Measurements from ENCODE around the gene BTRC.
A peak's percentile ranks its signal among the peaks of the same experiment; 100 is the strongest.

The BTRC gene

DNA sequence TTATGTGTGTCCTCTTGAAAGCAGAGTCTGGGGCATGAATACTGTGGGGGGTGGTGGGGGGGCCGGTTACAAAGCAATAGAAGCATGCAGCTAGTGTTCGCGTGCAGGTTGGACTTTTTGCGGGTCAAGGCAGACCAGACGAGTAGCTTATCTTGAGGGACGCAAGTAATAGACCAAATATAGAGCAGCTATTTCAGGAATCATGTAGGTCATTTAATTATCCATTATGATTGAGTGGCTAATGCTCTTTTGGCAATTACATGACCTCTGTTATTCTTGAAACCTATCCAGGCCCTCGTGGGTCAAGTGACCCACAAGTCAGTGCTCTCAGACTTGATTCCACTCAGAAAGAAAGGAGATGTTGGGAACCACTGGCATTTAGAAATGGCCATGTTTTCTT lies 93.0 kb downstream of the BTRC start:
- no peak for DNase-seq

DNA sequence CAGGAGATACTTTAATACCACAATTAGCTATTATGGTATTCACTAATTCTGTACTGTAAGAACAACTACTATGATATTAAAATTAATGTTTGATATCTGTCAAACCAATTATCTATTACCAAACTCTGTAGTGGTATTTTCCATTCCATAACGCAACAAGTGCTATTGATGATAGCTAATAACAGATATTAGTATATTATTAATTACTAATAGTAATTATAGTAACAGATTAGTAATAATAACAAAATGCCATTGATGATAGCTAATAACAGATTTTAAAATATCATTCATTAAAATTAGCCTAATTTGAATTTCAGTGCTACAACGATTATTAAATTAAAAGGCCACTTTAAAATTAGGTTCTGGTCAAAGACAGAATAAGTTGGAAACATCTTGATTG lies 93.5 kb downstream of the BTRC start:
- DNase-seq: no peak

DNA sequence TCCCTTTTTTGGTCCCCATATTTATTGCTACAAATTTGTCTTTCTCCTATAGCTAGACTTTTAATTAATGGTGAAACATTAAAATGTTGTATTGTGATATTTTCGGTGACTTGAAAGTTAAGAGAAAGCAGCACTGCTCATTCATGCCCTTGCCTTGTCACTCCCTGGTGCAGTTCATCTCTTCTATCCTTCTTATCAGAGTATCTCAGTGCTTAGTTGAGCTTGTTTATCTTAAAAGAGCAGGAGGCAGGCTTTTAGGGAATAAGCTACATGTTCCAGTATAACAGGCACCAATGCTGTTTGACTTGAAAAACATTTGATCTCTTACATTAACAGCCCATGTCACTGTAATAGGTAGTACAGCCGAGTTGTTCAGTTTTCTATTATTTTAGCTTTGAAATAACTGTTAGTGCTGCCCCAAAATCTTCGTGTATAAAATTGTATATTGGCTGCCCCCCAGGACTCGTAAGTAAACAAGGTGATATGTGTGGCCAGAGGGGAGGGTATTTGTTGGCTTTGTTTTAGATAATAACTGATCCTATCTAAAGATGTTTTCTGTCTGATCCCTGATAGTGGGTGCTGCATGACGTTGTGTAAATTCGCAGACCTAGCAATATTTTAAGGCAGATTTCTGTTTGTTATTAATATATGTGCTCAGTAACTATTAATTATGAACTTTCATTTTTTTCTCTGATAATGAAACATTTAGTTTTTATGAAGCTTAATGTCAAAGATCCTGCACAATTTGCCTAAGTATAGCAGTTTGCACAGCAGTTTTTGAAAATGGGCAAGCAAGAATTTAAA lies 96.5 kb downstream of the BTRC start:
- no peak for DNase-seq

DNA sequence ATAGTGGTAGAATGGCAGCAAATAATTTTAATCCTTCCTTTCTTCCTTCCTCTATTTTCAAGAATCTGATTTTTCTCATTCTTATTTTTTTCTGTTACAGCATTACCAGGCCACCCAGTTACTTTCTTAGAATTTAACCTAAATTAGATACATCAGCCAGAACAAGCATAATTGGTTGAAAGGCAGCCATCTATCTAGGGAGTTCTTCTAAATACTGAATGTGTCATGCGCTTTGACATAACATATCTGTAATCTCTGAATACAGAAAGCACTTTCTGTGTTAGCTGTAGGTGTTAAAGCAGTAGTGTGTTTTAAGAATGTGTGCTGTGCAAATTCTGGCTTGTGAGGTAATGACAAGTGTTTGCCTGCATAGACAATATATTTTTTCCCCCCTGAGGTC lies 97.3 kb downstream of the BTRC start:
- DNase-seq: no peak

DNA sequence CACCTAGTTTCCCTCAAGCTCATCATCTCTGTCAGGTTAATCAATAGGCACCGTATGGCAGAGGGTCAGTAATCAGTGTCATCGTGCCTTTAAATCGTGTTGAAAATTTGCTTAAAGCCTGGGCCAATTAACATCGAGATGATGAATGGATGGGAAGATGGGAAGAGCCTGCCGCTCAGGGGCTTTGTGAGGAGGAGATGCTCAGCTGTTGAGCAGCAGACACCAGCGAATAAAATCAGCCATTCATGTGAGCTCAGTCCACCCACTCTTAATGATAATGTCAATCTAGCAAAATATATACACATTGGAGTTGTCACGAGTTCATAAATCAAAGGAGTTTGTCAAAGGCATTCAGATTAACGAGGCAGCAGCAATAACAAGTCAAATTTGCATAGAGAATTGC lies 97.7 kb downstream of the BTRC start:
- DNase-seq: no peak

DNA sequence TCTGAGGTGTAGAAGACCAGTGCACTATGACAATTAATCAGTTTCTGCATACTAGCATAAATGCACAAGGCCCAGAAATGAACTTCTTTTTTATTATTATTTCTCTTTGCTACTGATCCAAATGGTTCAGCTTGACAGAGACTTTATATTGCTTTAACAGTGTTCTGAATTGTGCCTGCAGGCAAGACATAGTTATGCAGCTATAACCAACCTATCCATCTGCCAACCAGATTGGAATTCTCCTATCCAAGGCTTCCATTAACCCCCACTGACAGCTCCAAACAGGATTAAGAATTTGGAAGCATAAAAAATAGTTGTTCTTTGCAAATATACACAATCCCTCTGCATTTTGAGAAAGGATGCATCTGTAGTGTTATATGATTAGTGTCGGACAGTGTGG lies 98.2 kb downstream of the BTRC start:
- DNase-seq: no peak

DNA sequence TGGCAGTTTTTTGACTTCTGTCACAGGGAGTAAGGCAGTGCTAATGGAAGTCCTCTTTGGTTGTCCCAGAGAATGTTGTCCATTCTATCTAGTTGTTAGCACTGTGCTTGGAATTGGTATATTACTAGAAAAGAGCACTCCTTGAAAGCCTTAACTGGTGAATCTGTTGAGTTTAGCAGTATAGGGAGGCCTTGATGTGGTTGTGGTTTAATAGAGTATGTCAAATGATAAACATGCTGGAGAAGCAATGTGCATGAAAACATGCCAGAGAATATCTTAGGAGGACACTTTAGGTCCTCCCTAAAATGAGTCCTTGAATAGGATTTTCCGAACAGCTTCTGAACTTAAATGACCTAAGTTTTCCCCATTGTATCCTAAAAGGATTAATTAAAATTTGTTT lies 98.6 kb downstream of the BTRC start:
- DNase-seq: no peak

DNA sequence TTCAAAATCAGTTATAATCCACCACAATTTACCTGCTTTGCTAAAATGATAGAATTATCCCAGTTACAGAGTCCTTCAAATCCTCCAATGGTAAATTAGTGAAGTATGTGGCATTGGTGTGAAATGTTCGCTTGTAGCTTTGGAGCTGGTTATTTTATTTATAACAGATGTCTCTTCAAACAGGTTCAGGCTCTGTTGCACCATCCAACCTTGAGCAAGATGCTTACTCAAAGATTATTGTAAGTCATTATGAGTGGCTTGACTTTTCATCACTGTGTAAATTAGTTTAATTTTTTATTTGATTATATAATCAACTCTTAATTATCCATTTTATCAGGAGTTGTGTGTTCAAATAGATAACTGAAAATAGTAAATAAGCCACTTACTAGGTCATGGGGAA lies 99.4 kb downstream of the BTRC start:
- no peak for DNase-seq

DNA sequence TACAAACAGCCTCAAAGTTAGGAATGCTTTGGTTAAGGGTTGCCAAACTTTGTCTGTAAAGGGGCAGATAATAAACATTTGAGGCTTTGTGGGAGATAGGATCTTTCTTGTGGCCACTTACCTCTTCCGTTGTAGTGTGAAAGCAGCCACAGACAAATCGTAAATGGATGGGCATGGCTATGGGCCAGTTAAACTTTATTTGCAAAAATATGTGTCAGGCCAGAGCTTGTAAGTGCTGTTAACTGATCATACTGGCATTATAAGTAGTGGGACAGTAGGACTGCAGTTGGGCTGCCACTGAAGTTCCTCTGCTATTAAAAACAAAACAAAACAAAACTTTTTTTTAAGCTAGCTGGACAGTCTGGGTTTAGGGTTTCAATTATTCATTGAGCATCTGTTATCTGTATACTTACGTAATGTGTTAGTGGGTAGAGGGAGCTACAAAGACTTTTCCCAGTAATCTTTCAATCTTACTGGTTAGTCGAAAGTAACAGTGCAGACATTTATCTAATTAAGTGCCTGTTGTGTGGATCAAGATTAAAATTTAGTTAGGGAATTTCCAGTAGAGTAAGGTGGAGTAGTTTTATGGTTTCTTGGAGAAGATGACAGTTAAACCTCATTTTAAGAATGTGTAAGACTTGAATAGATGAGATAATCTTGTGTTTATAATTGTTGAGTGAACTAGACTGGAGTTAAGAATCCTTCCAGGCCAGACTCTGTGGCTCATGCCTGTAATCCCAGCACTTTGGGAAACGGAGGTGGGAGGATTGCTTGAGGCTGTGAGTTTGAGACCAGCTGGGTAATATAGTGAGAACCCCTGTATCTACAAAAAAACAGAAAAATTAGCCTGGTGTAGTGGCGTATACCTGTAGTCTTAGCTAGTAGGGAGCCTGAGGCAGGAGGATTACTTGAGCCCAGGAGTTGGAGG lies 100.1 kb downstream of the BTRC start:
- no peak for DNase-seq

DNA sequence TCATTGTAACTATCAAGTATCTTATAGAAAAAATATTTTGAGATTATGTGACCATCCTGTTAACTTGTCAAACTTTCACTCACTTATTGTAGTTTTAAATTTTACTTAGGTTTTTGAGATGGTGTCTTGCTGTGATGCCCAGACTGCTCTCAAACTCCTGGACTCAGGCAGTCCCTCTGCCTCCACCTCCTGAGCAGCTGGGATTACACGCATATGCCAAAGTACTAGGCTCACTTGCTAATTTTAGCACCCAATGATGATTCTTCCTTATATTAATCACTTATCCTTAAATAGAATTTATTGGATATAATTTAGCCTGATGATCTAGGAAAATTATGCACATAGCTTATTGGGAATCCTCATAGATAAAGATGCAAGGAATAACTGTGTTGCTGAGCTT lies 104.9 kb downstream of the BTRC start:
- no peak for DNase-seq

DNA sequence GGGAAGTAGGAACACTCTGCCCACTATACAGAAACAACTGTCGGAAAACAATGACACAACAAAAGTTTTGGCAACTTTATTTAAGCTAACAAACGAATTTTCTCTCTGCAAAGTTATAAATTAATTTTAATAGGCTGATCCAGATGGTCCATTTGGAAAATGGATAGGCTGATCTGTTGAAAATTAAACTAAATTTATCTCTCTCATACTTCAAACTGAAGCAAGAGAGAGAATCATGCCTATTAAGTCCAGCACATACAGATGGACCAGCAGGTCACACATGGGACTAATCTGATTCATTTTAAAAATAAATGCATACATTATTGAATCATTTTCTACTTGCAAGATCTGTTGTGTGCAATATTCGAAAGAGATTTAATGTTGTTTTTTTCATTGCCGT lies 110.1 kb downstream of the BTRC start:
- no peak for DNase-seq

DNA sequence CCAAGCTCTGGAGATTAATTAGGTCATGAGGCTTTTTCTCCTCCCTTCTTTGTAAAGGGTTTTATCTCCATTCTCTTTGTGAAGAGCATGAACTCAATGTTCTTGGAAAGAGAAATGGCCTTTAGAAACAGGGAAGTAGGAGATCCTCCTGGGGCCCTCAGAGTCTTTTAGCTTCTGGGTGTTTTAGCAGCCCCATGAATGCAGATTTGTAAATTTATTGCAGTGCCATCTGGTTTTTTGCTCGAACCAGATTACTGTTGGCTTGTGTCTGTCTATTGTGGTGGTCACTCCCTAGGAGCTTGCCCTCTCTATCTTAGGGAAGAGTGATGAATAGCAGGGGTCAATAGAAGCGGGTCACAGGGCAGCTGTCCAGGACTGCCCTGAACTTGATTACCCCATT lies 110.6 kb downstream of the BTRC start:
- DNase-seq: no peak

DNA sequence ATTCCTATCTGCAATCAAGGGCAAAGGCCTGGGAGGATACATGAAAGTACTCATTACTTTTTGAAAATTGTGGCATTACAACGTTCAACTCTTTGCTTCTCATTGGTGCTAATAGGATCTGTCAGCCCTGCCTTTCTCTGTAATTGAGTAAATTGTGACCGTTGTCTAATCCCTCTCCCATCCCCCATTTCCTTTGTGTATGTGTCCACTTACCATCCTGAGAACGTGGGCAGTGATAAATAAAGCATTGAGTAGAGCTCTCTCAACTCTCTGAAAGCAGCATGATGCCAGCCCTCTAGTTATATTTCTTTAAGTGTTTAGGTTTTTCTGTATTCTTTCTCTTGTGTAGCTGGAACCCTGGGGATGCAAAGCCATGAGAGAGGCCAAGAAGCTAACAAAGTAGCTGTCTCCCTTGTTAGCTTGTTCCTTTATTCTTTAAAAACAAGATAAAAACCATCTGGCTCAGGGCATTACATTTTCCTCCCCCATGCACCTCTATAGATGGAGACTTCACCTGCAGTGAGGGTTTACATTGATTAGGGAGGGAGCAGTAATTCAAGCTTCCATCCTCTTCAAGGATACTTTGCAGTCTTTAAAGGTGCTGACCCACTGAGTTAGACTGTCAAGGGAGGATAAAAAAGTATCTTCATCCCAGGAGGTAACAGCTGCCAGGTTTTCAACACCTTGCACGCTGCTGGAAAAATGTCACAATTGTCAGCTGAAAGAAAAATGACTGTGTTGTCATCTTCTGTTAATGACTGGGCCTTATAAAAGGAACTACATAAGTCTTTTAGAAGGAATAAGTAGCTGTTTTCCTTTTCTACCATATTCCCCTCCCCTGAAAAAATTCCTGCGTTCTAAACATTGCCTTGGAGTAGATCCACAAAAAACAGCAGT lies 112.3 kb downstream of the BTRC start:
- DNase-seq: no peak

DNA sequence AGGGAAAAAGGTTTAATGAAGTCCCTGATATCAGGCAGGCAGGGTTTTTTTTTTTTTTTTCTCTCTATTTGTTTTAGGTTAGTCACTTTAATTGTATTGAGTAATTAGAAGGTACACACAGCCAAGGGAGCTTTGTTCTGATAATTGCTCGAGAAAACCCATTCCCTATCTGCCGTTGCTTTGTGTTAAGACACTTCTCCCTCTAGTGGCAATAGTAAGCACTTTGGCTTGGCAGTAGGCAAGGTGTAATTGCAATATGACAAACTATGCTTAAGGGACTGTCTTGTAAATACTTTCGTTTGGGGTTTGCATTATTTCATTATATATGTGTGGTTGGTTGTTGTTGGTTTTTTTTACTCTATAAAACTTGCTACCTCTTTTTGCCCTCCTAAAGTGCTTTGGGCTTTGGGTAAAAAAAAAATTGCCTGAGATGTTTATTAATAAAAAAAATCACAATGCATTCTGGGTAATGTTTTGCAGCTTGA lies 113.4 kb downstream of the BTRC start:
- DNase-seq: peak; percentile 43

DNA sequence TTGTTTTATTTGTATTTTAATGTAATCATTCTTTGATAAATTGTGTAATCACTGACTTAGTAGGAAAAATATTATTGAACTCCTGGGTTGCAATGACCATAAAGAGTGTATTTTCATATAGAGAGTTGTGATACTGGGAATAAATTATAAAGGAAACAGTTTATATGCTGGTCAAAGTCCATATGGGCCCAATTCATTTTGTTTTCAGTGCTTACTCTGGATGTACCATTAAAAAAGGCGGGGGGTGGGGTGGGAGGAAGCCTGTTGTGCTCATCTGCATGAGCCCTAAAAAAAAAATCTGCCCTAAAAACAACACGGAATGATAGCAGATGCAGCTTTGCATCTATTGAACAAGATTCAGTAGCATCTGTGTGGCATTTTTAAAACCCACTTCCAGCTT lies 114.2 kb downstream of the BTRC start:
- DNase-seq: no peak

DNA sequence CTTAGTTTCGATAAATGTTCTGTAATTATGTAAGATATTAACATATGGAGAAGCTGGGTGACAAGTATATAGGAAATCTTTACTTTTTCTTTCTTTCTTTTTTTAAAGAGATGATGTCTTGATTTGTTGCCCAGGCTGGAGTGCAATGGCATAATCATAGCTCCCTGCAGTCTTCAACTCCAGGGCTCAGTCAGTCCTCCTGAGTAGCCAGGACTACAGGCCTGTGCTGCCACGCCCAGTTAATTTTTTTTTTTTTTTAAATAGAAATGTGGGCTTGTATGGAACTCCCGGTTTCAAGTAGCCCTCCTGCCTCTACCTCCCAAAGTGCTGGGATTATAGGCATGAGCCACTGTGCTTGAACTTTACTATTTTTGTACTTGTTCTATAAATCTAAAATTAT lies 122.4 kb downstream of the BTRC start:
- no peak for DNase-seq

DNA sequence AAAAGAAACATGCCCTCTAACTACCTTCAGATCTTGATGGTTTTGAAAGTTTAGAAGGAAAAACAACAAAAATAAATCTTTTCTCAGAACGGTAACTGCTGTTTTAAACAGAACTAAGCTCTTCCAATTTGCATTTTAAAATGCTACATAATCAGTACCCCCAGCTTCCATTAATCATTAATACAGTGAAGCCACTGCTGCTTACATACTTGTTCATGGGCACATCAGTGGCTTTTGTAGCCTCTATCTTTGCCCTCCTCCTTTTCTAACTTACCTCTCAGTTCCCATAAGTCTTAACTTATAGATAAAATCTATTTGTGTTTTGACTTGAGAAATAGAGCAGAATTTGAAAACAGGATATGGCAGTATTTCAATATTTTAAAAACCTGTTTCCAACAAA lies 125.0 kb downstream of the BTRC start:
- DNase-seq: no peak

DNA sequence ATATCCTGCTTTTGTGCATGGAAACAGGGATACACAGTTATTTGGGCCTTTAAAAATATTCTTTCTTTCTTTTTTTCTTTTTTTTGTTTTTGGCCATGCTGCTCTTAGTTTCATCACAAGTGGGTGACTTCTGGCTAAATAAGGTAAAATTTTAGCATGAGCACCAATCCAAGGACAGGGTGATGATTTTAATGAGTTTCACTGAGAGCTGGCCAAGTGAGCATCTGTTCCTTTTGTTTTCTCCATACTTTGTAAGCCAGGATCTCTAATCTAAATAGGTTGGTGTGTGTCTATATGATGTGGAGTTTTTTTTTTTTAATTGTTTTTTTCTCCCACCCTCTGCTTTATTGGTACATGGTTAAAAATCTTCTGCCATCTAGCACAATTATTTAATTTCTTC lies 127.3 kb downstream of the BTRC start:
- DNase-seq: no peak

DNA sequence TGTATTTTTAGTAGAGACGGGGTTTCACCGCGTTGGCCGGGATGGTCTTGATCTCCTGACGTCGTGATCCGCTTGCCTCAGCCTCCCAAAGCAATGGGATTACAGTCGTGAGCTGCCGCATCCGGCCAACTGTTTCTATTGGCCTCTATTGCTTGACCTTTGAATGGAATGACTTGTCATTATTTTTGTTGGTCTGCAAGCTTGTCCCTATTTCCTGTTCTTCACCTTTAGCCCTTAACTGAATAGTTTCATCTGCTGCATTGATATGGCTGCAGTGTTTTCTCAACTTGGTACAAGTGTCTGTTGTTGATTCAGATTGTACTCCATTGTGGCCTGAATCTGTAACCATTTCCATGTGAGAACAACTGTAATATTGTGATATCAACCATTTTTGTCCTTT lies 128.6 kb downstream of the BTRC start:
- no peak for DNase-seq

DNA sequence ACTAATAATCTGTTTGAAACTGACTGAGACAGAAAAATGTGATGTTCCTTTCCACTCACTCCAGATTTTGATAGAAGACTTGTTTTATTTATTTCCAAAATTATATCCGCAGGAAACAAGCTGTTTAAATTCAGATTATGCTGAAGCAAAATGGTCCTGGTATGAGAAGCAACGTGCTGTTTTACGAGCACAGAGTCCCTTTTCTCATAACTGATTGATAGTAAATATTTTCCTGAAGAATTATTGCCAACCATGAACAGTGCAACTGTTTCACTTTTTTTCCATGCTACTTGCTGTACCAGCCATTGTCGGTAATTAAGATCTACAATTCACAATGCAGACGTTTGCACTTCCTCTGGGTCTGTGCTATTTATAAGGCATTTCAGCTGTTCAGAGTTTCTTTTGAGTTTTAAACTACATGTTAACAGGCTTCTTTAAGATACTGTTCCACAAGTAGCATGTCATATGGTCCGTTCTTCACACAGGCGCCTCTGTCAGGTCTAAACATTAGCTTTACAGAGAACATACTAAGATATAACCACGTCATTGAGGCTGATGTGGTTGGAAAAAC lies 130.3 kb downstream of the BTRC start:
- no peak for DNase-seq

DNA sequence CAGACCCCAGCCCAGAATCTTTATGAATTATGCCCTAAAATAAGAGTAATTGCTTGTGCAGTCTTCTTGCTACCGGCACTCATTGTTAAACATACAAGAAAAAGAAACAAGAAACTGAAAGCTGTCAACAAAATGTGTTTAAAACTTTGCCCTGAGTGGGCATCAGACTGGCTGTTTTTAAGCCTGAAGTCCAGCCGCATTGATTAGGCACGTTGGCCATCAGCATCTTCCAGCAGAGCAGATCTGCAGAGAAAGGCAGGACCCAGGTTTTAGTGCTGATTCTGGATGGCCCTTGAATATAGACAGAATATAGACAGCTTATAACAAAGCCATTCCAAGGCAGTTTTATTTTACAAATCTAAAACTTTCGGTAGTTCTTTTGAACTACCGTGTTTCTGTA lies 131.2 kb downstream of the BTRC start:
- no peak for DNase-seq

DNA sequence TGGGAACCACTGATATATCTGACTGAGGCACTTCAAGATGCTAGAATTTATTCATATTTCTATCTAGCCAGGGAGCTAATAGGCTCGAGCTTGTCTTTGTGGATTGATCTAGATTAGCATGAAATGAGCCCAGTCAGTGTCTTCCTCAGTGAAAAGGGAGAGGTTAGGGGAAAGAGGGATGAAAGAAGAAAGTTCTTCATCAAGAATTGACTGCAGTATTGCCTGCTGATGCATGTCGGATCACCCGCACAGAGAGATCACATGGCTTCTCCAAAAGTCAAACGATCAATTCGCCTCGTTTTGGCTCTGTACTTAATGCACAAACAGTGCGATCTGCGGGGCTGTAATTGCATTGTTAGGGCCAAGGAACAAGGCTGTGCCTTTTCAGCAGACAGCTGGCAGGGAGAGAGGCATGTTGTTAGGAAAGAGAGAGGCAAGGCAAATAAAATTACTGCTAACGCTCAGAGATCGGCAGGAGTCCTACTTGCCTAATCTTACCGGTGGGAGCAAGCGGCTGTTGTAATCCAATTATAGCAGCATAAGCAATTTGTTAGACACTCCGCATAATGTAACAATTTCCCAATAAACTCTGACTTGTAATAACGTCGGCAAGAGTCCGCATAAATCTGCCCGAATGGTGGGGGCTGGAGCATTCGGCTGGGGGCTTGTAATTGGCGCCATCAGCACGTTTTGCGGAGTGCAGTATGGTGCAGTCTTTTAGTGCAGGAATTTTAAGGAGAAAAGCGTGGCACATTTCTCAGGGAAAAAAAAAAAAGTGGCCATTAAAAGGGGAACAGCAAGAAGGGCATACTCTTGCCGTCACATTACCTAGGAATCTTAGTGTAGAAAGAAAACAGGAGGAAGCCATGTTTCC lies 132.0 kb downstream of the BTRC start:
- no peak for DNase-seq

Measured in NCI-H1048 (cell line).